HG02943 (cell line): ENCODE results near the gene HBA1.
"Not testable (repeated sequence)": the region's sequence is repeated elsewhere in the genome, so short reads cannot be mapped to it uniquely, and the experiment has no call there.

Source experiments
- ATAC-seq: cut with Tn5 transposase; IDR thresholded peaks from one replicate; pipeline ENCODE4 v1.9.1; 2021; ENCODE audit warnings: mild to moderate bottlenecking, low read depth, moderate library complexity; ENCODE audit not compliant: unreplicated experiment

HBA1 gene

DNA sequence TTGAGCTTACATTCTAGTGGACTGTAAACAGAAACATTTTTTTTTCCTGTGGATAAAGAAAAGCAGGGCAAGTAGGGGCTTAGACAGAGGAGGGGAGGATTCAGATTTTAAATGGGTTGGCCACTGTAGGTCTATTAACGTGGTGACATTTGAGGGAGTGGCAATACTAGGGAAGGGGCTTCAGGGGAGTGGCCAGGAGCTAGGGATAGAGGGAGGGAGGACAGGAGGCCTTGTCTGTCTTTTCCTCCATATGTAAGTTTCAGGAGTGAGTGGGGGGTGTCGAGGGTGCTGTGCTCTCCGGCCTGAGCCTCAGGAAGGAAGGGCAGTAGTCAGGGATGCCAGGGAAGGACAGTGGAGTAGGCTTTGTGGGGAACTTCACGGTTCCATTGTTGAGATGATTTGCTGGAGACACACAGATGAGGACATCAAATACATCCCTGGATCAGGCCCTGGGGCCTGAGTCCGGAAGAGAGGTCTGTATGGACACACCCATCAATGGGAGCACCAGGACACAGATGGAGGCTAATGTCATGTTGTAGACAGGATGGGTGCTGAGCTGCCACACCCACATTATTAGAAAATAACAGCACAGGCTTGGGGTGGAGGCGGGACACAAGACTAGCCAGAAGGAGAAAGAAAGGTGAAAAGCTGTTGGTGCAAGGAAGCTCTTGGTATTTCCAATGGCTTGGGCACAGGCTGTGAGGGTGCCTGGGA is 17.2 kb upstream of the HBA1 start:
- ATAC-seq, result no peak

DNA sequence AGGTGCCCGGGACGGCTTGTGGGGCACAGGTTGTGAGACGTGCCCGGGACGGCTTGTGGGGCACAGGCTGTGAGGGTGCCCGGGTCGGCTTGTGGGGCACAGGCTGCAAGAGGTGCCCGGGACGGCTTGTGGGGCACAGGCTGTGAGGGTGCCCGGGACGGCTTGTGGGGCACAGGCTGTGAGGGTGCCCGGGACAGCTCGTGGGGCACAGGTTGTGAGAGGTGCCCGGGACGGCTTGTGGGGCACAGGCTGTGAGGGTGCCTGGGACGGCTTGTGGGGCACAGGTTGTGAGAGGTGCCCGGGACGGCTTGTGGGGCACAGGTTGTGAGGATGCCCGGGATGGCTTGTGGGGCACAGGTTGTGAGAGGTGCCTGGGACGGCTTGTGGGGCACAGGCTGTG is 16.2 kb upstream of the HBA1 start:
- not testable (repeated sequence) for ATAC-seq

DNA sequence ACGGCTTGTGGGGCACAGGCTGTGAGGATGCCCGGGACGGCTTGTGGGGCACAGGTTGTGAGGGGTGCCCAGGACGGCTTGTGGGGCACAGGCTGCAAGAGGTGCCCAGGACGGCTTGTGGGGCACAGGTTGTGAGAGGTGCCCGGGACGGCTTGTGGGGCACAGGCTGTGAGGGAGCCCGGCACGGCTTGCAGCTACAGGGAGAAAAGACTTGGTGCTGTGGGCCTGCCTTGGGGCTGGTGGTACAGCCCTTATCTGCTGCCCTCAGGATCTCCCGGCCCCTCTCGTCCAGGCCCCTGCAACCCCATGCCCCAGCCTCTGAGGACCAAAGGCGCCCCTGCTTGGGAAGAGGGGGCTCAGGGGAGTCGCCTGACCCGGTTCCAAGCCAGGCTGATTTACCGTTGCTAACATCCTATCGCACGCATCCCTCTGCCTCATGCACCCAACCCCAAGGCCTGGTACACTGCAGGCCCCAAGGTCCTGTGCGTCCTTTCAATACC is 15.7 kb upstream of the HBA1 start:
- no peak for ATAC-seq

DNA sequence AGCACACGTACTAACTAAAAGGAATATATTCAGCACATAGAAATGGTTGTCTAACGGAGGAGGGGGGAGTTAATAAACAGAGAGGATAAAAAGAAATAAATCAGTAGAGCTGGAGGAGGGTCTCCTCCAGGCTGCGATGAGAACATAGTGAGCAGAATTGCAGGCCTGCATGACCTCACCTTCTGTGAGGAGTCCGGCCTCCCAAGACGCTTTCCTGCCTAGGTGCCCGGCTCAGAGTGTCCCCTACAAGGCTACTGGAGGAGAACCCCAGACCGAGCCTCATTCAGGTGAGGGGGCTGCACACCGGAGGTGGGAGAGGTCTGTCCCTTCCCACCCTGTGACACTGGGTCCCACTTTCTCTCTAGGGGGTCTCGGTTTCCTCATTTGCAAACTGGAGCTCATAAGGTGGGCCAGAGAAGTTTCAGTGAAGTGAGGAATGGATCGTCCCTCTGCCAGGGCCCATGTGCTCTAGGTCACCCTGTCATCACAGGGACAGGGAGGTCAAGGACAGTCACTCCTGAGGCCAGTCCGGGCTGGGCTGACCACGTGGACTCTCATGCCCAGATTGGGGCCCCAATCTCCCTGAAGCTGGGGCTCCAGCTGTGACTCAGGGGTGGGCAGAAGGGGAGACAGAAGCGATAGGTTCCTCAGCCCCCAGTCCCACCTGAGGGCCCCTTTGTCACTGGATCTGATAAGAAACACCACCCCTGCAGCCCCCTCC is 14.0 kb upstream of the HBA1 start:
- ATAC-seq, result no peak

DNA sequence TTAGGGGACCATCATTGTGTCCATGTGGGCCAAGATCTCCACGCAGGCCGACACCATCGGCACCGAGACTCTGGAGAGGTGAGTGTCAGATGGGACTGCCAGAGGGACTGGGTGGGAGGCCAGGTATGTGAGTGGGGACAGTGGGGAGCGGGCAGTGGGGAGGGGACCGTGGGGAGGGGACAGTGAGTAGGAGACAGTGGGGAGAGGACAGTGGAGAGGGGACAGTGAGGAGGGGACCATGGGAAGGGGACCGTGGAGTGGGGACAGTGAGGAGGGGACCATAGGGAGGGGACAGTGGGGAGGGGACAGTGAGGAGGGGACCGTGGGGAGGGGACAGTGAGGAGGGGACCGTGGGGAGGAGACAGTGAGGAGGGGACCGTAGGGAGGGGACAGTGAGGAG is 13.3 kb upstream of the HBA1 start:
- ATAC-seq, result not testable (repeated sequence)

DNA sequence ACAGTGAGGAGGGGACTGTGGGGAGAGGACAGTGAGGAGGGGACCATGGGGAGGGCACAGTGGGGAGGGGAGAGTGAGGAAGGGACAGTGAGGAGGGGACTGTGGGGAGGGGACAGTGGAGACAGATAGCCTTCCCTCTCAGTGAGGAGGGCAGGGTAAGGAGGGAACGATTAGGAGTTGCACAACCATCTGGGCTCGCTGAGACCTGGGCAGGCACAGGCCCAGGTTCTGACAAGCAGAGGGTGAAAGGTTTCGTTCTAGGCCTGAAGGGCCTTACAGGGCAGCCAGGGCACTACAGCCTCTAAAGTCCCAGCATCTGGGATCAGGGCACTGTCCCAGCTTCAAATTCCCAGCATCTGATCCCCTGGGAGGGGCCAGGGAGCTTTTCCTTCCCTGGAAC is 12.8 kb upstream of the HBA1 start:
- ATAC-seq, result not testable (repeated sequence)

DNA sequence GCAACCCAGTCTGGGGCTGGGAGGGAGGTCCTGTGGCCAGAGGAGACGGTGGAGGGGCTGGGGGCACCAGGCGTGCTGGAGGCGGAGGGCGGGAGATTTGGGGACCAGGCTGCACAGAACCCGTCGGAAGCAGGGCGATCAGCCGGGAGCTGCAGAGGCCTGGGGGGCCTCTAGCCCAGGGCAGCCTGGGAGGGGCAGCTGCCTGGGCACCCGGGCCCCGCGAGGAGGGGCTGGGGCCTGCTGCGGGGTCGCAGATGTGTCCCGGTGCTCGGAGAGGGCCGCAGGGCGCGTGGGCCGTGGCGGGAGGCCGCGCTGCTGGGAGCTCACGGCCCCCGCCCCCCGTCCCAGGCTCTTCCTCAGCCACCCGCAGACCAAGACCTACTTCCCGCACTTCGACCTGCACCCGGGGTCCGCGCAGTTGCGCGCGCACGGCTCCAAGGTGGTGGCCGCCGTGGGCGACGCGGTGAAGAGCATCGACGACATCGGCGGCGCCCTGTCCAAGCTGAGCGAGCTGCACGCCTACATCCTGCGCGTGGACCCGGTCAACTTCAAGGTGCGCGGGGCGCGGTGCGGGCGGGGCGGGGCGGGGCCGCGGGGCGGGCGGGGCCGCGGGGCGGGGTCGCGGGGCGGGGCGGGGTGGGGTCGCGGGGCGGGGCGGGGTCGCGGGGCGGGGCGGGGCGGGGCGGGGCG is 12.2 kb upstream of the HBA1 start:
- ATAC-seq, result not testable (repeated sequence)

DNA sequence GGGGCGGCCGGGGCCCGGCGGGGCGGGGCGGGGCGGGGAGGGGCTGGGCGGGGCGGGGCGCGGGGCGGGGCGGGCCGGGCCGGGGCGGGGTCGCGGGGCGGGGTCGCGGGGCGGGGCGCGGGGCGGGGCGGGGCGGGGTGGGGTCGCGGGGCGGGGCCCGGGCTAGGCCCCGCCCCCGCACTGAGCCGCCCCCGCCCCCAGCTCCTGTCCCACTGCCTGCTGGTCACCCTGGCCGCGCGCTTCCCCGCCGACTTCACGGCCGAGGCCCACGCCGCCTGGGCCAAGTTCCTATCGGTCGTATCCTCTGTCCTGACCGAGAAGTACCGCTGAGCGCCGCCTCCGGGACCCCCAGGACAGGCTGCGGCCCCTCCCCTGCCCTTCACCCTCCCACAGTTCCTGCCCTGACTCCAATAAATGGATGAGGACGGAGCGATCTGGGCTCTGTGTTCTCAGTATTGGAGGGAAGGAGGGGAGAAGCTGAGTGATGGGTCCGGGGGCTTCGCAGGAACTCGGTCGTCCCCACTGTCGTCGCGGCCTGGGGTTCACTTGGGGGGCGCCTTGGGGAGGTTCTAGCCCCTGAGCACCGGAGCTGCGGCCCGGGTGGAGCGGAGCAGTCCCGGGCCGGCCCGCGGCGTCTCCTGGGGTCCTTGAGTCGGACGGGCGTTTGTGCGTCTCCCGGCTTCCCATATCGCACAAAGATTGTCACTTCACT is 11.5 kb upstream of the HBA1 start:
- no peak for ATAC-seq

DNA sequence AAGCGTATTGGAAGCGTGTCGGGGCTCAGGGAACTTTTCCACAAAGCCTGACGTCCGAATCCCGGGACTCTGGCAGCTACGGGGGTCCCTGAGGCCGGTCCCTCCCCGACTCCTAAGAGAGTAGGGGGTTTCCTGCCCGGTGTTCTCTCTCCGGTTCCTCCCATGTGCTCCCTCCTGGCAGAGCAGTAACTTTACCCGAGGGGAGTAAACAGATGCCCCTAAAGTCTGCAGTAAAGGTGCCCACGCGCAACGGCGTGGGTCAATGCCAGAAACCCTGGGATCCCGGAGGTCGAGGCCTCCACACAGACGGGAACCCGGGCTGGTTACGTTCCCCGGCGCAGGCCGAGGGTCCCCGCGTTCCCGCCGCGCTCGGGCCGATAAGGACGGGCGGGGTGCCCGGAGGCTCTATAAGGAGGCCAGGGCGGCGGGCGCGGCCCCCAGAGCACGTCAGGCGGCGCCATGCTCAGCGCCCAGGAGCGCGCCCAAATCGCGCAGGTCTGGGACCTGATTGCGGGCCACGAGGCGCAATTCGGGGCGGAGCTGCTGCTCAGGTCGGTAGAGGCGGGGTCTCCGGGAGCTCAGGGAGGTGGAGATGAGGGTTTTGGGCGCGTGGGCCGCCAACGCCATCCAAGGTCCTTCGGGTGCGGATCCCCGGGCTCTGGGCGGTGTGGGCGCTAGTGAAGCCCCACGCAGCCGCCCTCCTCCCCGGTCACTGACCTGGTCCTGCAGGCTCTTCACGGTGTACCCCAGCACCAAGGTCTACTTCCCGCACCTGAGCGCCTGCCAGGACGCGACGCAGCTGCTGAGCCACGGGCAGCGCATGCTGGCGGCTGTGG is 10.7 kb upstream of the HBA1 start, which contains the start of gene HBM:
TSS of gene HBM (plus strand) at position 440 of the 836 bp plus-strand sequence. CDS start at position 460, 20 bp downstream.
- no peak for ATAC-seq

DNA sequence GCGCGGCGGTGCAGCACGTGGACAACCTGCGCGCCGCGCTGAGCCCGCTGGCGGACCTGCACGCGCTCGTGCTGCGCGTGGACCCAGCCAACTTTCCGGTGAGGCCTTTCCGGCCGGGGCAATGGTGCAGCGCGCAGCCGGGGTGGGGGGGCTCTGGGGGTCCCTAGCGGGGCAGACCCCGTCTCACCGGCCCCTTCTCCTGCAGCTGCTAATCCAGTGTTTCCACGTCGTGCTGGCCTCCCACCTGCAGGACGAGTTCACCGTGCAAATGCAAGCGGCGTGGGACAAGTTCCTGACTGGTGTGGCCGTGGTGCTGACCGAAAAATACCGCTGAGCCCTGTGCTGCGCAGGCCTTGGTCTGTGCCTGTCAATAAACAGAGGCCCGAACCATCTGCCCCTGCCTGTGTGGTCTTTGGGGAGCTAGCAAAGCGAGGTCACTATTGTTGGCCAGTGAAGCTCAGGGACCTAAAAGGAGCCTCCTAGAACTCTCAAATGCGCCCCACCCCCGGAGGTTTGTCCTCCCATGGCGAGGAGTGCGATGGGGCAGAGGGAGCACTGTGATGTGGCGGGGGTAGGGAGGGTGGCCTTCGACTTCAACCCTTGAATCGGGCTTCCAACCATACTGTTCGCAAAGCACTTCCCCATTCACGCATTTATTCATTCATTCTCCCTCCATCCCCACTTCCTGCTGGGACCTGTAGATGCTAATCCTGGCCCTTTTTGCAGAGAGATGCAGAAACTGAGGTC is 9.9 kb upstream of the HBA1 start:
- ATAC-seq, result no peak

DNA sequence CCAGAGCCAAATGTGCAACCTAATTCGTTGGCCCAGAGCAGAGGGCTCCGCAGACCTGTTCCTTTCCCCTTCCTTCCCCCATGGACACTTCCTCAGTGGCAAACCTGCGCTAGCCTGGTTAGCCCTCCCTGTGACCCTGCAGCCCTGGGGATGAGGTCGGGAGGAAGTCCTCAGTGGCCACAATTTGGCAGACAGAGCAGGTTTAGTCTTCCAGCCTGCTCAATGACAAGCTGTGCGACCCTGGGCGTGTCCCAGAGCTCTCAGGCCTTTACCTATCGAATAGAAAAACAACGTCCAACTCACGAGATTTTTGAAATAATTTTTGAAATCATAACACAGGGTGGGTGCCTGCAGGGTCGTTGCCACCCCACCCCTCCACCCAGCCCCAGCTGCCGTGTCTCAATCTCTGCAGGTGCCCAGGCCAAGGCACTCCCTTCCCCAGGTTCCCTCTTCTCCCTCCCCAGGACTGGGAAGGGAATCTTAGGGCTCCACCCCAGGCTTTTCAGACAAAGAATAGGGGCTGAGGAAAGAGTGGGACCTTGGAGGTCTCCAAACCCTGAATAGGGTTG is 9.3 kb upstream of the HBA1 start:
- no peak for ATAC-seq

DNA sequence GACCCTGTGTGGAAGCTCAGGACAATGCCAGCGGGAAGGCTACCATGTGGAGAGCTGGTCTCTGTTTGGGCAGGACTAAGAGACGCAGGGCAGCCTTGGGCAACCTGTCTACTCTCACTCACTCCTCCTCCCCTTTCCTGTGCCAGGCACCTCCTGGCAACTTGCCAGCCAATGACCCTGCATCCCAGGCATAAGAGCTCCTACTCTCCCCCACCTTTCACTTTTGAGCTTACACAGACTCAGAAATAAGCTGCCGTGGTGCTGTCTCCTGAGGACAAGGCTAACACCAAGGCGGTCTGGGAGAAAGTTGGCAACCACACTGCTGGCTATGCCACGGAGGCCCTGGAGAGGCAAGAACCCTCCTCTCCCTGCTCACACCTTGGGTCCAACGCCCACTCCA is 8.1 kb upstream of the HBA1 start:
- ATAC-seq, result no peak

DNA sequence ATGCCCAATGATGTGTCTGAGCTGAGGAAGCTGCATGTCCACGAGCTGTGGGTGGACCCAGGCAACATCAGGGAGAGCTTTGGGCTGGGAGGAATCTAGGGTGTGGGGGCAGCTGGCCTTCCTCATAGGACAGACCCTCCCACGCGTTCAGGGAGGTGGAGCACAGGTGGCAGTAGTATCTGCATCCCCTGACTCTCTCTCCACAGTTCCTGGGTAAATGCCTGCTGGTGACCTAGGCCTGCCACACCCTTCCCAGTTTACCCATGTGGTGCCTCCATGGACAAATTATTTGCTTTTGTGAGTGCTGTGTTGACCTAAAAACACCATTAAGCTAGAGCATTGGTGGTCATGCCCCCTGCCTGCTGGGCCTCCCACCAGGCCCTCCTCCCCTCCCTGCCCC is 7.5 kb upstream of the HBA1 start:
- ATAC-seq, result no peak

DNA sequence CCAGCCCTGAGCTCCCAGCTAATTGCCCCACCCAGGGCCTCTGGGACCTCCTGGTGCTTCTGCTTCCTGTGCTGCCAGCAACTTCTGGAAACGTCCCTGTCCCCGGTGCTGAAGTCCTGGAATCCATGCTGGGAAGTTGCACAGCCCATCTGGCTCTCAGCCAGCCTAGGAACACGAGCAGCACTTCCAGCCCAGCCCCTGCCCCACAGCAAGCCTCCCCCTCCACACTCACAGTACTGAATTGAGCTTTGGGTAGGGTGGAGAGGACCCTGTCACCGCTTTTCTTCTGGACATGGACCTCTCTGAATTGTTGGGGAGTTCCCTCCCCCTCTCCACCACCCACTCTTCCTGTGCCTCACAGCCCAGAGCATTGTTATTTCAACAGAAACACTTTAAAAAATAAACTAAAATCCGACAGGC is 6.4 kb upstream of the HBA1 start:
- not testable (repeated sequence) for ATAC-seq

DNA sequence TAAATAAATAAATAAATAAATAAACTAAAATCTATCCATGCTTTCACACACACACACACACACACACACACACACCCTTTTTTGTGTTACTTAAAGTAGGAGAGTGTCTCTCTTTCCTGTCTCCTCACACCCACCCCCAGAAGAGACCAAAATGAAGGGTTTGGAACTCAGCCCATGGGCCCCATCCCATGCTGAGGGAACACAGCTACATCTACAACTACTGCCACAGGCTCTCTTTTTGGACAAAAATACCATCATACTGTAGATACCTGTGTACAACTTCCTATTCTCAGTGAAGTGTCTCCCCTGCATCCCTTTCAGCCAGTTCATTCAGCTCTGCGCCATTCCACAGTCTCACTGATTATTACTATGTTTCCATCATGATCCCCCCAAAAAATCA is 5.7 kb upstream of the HBA1 start:
- ATAC-seq, result no peak

DNA sequence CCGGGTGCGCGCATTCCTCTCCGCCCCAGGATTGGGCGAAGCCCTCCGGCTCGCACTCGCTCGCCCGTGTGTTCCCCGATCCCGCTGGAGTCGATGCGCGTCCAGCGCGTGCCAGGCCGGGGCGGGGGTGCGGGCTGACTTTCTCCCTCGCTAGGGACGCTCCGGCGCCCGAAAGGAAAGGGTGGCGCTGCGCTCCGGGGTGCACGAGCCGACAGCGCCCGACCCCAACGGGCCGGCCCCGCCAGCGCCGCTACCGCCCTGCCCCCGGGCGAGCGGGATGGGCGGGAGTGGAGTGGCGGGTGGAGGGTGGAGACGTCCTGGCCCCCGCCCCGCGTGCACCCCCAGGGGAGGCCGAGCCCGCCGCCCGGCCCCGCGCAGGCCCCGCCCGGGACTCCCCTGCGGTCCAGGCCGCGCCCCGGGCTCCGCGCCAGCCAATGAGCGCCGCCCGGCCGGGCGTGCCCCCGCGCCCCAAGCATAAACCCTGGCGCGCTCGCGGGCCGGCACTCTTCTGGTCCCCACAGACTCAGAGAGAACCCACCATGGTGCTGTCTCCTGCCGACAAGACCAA is 4.0 kb upstream of the HBA1 start, which contains the start of gene HBA2:
TSS of gene HBA2 (plus strand) at position 503 of the 568 bp plus-strand sequence. CDS start at position 540, 37 bp downstream.
- not testable (repeated sequence) for ATAC-seq

DNA sequence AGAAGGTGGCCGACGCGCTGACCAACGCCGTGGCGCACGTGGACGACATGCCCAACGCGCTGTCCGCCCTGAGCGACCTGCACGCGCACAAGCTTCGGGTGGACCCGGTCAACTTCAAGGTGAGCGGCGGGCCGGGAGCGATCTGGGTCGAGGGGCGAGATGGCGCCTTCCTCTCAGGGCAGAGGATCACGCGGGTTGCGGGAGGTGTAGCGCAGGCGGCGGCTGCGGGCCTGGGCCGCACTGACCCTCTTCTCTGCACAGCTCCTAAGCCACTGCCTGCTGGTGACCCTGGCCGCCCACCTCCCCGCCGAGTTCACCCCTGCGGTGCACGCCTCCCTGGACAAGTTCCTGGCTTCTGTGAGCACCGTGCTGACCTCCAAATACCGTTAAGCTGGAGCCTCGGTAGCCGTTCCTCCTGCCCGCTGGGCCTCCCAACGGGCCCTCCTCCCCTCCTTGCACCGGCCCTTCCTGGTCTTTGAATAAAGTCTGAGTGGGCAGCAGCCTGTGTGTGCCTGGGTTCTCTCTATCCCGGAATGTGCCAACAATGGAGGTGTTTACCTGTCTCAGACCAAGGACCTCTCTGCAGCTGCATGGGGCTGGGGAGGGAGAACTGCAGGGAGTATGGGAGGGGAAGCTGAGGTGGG is 3.1 kb upstream of the HBA1 start:
- not testable (repeated sequence) for ATAC-seq
